HG03097 (cell line): ENCODE measurements around the gene EPC2.

Experiments used
- ATAC-seq: cut with Tn5 transposase; IDR thresholded peaks from one replicate; pipeline ENCODE4 v1.9.1; 2021; ENCODE audit not compliant: unreplicated experiment, low FRiP score

Gene EPC2, protein sequence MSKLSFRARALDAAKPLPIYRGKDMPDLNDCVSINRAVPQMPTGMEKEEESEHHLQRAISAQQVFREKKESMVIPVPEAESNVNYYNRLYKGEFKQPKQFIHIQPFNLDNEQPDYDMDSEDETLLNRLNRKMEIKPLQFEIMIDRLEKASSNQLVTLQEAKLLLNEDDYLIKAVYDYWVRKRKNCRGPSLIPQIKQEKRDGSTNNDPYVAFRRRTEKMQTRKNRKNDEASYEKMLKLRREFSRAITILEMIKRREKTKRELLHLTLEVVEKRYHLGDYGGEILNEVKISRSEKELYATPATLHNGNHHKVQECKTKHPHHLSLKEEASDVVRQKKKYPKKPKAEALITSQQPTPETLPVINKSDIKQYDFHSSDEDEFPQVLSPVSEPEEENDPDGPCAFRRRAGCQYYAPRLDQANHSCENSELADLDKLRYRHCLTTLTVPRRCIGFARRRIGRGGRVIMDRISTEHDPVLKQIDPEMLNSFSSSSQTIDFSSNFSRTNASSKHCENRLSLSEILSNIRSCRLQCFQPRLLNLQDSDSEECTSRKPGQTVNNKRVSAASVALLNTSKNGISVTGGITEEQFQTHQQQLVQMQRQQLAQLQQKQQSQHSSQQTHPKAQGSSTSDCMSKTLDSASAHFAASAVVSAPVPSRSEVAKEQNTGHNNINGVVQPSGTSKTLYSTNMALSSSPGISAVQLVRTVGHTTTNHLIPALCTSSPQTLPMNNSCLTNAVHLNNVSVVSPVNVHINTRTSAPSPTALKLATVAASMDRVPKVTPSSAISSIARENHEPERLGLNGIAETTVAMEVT

GRCh38 chr2:148643998-148644882 lies at the start of gene EPC2:
Gene EPC2, plus strand, starts transcription at chr2:148644751. Its CDS starts 267 bp downstream, at chr2:148645018.
- peak; percentile 56 for ATAC-seq

DNA sequence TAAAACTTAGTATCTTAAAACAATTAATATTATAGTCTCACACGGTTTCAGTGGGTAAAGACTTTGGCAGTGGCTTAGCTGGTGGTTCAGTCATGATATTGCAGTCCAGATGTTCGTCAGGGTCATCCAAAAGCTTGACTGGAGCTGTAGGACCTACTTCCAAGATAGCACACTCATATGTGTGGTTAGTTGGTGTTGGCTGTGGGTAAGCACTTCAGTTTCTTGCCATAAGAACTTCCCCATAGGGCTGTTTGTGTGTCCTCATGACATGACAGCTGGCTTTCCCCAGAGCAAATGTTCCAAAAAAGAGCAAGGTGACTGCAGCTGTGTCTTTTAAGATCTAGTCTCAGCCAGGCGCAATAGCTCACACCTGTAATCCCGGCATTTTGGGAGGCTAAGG lies 48.5 kb upstream of the EPC2 start:
- no peak for ATAC-seq

DNA sequence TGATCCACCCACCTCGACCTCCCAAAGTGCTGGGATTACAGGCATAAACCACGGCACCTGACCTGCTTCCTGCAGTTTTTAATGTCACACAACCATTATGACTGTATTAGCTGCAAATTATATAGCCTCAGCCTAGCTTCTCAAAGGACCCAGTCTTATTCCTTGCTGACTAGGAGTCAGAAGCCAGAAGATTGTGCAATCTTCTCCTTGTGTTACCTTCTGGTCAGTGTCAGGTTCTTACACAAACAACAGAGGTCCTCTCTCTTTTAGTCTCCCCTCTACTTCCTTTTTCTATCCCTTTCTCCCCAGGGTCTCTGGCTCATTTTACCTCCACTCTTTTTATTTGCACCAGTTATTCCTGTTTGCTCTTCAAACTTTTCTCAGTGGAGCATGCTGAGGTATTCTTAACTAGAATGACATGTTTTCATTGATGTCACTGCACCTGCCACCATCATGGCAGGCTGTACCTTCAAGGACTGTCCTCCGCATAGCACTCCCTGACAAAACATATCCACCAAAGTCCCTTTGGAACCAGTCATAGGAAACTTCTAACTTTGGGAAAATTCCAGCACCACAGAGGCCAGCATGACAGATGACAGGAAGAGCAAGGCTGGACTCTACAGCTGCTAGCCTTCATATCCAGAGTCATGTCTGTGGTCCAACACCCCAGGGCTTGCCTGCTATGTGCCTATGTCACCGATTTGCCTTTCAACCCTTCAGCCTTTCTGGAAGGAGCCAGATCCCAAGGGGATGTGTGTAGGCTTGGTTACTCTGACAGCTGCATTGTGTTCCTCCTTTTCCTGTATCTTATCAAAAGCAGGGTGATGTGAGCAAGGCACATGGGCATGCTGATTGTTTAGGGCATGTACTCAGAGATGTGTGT lies 45.2 kb upstream of the EPC2 start:
- ATAC-seq: no peak

GRCh38 chr2:148602885-148603561 lies 41.5 kb upstream of the EPC2 start:
- ATAC-seq: no peak

- ATAC-seq: peak; percentile 99
Observed at GRCh38 chr2:148603562-148603920, 41.0 kb upstream of the EPC2 start.

DNA sequence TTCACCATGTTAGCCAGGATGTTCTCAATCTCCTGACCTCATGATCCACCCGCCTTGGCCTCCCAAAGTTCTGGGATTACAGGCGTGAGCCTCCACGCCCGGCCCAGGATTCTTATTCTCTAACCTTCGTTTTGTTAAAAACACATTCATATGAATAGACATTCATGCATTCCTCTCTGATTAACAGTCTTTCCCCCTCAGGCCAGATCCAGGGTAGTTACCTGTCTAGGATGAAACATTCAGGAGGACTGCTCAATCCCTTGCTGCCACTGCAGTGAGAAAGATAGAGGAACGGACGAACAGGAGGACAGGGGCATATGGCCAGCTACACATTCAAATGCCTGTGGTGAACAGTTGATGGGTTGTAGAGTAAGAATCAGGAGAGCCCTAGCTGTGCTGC lies 39.6 kb upstream of the EPC2 start:
- no peak for ATAC-seq

DNA sequence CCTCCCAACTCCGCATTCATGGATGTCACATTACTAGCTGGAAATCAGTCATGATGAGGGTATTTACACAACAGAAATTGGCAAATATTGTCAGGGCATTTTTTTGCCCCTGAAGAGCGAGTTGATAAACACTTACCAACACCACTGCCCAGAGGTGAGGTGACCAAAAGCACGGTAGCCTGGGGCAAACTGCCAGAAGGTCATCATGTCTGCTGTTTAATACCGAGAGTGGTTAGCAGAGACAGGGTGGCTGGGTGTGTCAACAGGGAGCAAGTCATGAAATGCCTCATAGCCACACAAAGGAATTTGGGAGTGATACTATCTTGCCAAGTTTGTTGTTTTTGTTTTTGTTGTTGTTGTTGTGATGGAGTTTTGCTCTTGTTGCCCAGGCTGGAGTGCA lies 37.0 kb upstream of the EPC2 start:
- ATAC-seq: no peak

- no peak for ATAC-seq
Observed at GRCh38 chr2:148613231-148614013, 31.1 kb upstream of the EPC2 start.

DNA sequence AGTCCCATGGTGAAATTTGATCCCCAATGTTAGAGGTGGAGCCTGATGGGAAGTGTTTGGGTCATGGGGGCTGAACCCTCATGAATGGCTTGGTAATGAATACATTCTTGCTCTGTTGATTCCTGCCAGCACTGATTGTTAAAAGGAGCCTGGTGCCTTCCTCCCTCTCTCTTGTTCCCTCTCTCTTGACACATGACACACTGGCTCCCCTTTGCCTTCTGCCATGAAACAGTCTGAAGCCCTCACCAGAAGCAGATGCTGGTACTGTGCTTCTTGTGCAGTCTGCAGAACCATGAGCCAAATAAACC lies 30.6 kb upstream of the EPC2 start:
- ATAC-seq: peak; percentile 9

DNA sequence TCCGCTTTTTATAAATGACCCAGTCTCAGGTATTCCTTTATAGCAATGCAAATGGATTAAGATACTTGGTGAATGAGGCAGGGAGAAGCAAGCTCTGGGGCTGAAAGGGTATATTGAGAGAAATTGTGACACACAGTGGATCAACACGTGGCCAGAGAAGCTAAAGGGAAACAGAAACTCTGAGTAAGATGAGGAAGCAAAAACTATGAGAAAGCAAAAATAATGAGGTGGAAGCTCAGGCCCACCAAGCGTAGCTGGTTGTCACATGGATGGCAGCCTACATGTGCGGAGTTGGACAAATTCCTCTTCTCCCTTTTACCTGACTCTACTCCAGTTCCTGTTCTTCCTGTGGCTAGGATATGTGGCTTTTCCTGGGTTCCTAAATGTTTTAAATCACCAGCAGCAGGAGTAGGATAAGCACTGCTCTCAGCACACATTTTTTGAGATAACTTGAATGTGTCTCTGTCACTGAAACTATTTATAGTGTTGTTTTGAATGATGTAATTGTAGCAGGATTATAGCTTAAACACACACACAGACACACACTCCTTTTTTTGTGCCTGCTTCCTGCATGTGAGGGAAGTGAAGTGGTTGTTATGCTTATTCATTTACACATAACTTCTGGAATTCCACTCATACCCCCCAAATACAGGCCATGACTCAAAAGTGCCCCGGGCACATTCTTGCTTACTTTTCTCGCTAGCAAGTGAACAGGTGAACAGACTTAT lies 30.1 kb upstream of the EPC2 start:
- peak; percentile 90 for ATAC-seq

- ATAC-seq: no peak
Observed at GRCh38 chr2:148615381-148615841, 29.1 kb upstream of the EPC2 start.

DNA sequence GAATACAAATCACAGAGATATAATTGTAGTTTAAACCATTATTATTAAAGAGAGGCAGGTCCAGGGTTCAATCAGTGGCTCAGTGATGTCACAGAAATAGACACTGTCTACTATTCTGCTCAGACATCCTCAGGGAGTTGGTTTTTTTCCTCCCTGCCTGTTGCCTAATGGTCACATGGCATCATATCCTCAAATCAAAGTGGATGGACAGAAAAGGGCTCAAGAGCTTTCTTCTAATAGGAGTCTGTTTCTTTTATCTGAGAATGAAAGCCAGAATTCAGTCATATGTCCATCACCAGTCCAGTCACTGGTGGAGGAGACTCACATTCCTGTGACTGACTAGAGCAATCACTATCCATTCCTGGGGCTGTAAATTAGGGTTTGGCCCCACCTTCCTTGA lies 27.9 kb upstream of the EPC2 start:
- no peak for ATAC-seq

DNA sequence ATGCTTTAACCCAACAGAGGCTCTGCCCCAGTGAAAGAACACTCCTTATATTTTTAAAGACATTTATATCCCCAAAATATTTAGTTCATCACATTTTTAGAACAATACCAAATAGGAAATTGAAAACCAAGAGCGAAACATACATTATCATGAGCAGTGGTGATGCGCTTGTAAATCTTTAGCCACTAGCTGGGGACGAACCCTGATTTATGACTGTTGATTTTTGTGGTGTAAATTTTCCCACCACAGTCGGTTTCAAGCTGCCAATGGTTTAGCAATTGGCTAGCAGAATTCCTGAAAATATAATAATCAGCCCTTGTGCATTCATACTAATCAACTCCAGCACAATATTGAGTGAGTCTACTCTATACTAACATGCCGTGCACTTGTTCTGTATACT lies 27.3 kb upstream of the EPC2 start:
- no peak for ATAC-seq

DNA sequence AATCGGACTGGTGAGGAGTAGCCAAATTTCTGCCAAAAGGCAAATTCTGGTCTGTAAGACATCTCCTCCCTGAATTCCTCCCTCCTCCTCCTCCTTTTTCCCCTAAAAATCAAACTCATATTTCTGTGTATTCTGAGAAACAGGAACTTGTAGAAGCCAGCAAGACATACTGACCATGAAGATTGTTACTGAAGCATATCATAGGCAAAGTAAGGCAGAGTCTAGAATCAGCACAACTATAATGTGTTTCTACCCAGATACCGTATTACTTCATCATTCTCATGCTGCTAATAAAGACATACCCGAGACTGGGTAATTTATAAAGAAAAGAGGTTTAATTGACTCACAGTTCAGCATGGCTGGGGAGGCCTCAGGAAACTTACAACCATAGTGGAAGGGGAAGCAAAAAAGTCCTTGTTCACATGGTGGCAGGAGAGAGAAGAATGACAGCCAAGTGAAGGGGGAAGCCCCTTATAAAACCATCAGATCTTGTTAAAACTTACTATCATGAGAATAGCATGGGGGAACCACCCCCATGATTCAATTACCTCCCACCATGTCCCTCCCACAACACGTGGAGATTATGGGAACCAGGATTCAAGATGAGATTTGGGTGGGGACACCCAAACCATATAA lies 24.9 kb upstream of the EPC2 start:
- no peak for ATAC-seq

- ATAC-seq: no peak
Observed at GRCh38 chr2:148622366-148622765, 22.2 kb upstream of the EPC2 start.

DNA sequence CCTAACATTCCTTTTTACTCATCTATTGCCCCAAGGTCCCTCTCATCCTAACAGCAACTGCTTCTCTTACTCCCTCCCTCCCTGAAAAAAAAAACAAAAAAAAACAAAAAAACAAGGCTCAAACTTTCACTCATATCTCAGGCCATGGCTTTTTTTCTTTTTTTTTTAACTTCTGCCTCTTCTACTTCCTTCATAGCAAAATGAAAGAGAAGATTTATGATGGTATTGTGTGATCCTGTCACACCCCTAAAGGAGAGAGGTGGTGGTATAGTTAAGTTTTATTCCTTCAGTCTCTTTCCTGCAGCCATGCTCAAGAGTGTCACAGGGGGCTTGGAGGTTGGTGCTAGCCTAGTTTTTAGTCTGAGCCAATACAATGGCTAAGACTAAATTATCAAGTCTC lies 21.5 kb upstream of the EPC2 start:
- no peak for ATAC-seq

- no peak for ATAC-seq
Observed at GRCh38 chr2:148627224-148627623, 17.3 kb upstream of the EPC2 start.

DNA sequence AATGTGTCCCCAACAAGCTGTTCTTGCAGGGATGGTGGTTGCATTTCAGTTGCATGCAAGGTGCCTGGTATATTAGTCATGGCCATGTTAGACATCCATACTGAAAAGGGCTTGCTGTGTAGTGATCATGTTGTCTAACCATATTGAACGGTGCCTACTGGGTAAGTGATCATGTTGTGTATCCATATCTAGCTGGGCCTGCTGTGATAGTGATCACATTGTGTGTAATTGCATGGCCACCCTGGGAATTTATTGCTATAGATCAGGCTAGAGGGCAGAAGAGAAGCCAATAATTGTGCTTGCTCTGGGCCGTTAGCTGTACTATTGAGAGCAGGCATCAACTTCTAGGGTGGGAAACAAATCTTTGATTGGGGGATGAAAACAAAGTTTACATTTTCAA lies 9.8 kb upstream of the EPC2 start:
- ATAC-seq: no peak
